Measurements from ENCODE around the gene PRPF6. TPM values are rescaled to one million over a fixed set of nuclear protein-coding genes. Genes with fewer than 3 reads are reported as not detected.
A peak's percentile ranks its signal among the peaks of the same experiment; 100 is the strongest.

The PRPF6 gene
- total and polyA plus RNA-seq, 2 donors (not counting 1 experiment from before 2014, with no cell fraction given): 31.7 to 82.9 TPM

DNA sequence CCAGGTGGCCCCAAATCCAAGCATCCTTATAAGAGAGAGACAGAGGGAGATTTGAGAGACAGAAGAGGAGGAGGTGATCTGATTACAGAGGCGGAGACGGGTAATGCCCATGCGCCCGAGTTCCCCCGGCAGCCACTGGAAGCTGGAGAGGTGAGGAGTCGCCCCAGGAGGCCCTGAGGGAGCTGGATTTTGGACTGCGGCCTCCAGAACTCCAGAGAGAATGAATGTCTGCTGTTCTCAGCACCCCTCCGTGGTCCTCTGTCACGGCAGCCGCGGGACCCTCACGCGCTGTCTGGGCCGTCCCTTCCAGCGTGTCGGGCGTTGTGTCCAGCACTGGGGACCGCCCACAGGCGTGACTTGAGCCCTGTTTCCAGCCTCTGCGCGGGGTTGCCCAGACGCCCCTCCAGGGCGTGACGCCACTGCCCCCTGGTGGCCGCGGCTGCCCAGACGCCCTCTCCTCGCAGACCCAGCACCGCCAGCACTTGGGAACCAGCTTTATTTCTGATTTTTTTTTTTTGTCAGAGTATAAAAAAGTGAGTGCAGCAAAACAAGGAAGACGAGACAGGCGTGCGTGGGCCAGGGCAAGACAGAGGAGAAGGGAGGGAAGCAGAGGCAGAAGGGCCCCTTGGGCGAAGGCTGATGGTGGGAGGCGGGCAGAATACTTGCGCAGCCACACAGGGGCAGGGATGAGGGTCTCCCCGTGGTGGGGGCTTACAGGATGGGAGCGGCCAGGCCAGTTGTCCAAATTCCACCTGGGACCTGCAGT is 7.1 kb upstream of the PRPF6 start:
- no peak overlapping the region for H3K27ac ChIP-seq (ENCODE audit: low read length in 2 of 2)
- no peak overlapping the region for H3K27ac Mint-ChIP-seq
- intact Hi-C loops (cut with micrococcal nuclease): loop anchor here (1.0 kb wide), 3 partner anchors 188 to 478 kb away; no protein-coding TSS in a partner anchor

More for the DNA sequence above, 7.1 kb upstream of the PRPF6 start:
- Histone ChIP-seq H3K36me3 (replicated peaks in 1 of 2; ENCODE audit: control extremely low read depth in 1 of 2, control insufficient read depth in 1 of 2, extremely low read depth in 1 of 2, insufficient read depth in 2 of 2, low read length in 1 of 2) (peaks cover 0 to 2% of the 10 kb centered on the region in 2 experiments), H3K9ac (ENCODE audit: low read length) (no peak overlapping the region), H3K27me3 (replicated peaks in 1 of 4; ENCODE audit: control extremely low read depth in 1 of 4, control insufficient read depth in 3 of 4, insufficient read depth in 4 of 4, low read length in 3 of 4) (no peaks in the 10 kb centered on the region), H4K20me1 (ENCODE audit: control insufficient read depth, insufficient read depth, low read length, poor library complexity, severe bottlenecking) (peaks cover 10% of the 10 kb centered on the region), H3K79me2 (ENCODE audit: control insufficient read depth, insufficient read depth, low read length) (no peaks in the 10 kb centered on the region), H3K4me3 (ENCODE audit: control extremely low read depth in 1 of 5, extremely low read depth in 1 of 5, insufficient read depth in 1 of 5, low read depth in 2 of 5, low read length in 4 of 5) (no peak overlapping the region), H2AFZ (ENCODE audit: insufficient read depth, low read depth, low read length, poor library complexity, severe bottlenecking) (no peak overlapping the region), H3K4me2 (replicated peaks; ENCODE audit: low read depth, low read length, poor library complexity, severe bottlenecking) (peak overlapping the region; percentile 45), H3K4me1 (ENCODE audit: control insufficient read depth in 2 of 2, insufficient read depth in 2 of 2, low read length in 2 of 2) (peaks cover 20 to 32% of the 10 kb centered on the region in 2 donors), H3K9me3 (ENCODE audit: control extremely low read depth in 1 of 3, control insufficient read depth in 2 of 3, insufficient read depth in 1 of 3, low read length in 2 of 3) (no peaks in the 10 kb centered on the region)
- no peak overlapping the region for H3K4me3 Mint-ChIP-seq
- no peaks in the 10 kb centered on the region for H3K27me3 Mint-ChIP-seq
- ChIA-PET POLR2A (interaction anchor here (0.5 to 1.0 kb wide), 3 partner anchors 17 to 477 kb away, joined by 3 to 7 read pairs (median 3); no protein-coding TSS in a partner anchor), CTCF (interaction anchor here (0.6 to 3.0 kb wide), 37 partner anchors 9 to 751 kb away, joined by 3 to 26 read pairs (median 4); partner anchors contain the start of genes ABHD16B, ARFRP1, PPDPF and PTK6)
- H3K4me1 Mint-ChIP-seq: peaks cover 26% of the 10 kb centered on the region
- TF ChIP-seq, protein P1, sequence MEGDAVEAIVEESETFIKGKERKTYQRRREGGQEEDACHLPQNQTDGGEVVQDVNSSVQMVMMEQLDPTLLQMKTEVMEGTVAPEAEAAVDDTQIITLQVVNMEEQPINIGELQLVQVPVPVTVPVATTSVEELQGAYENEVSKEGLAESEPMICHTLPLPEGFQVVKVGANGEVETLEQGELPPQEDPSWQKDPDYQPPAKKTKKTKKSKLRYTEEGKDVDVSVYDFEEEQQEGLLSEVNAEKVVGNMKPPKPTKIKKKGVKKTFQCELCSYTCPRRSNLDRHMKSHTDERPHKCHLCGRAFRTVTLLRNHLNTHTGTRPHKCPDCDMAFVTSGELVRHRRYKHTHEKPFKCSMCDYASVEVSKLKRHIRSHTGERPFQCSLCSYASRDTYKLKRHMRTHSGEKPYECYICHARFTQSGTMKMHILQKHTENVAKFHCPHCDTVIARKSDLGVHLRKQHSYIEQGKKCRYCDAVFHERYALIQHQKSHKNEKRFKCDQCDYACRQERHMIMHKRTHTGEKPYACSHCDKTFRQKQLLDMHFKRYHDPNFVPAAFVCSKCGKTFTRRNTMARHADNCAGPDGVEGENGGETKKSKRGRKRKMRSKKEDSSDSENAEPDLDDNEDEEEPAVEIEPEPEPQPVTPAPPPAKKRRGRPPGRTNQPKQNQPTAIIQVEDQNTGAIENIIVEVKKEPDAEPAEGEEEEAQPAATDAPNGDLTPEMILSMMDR (IDR thresholded peaks at IDR 0.05): peak; percentile 98
- TF ChIP-seq EZH2 (IDR thresholded peaks at IDR 0.05; ENCODE audit: borderline replicate concordance, insufficient read depth, low read depth, low read length, poor library complexity, severe bottlenecking): no peak
- ATAC-seq (ENCODE audit: low read depth): peak; percentile 67
- DNase-seq: peak; percentile 83
- H3K9me3 Mint-ChIP-seq (ENCODE audit: insufficient read depth): no peaks in the 10 kb centered on the region
- WGBS (ENCODE audit: insufficient coverage): 26% methylated on average over 37 of the region's 37 CpGs
